Neural progenitor cell (in vitro differentiated cells): ENCODE data around the gene LRRC8E. TPM values are rescaled to one million over a fixed set of nuclear protein-coding genes. Genes with fewer than 3 reads are reported as not detected.

Experiments used
- DNase-seq: peaks from one replicate; pipeline ENCODE4 v3.0.0-alpha.2; 2016; ENCODE audit warnings: low spot score
- H2AFZ ChIP-seq: fragments of 200-600 bp; sonication (generic); replicated peaks from 2 replicates; pipeline ENCODE4 v1.6.1; 2016; ENCODE audit warnings: antibody characterized with exemption
- H3F3A ChIP-seq: fragments of 200-600 bp; sonication (generic); 2 replicates; pipeline ENCODE4 v1.6.1; 2016; ENCODE audit warnings: antibody characterized with exemption, low read depth
- H3K27ac ChIP-seq: fragments of 200-600 bp; sonication (generic); 2 replicates; pipeline ENCODE4 v1.5.1; 2016; ENCODE audit warnings: mild to moderate bottlenecking
- H3K27me3 ChIP-seq: fragments of 200-600 bp; sonication (generic); 2 replicates; pipeline ENCODE4 v1.6.1; 2016; ENCODE audit warnings: mild to moderate bottlenecking, moderate library complexity
- H3K36me3 ChIP-seq: fragments of 200-600 bp; sonication (generic); 2 replicates; pipeline ENCODE4 v1.5.1; 2016
- H3K4me1 ChIP-seq: fragments of 200-600 bp; sonication (generic); 2 replicates; pipeline ENCODE4 v1.6.1; 2016; ENCODE audit warnings: mixed run types
- H3K4me2 ChIP-seq: fragments of 200-600 bp; sonication (generic); 2 replicates; pipeline ENCODE4 v1.6.1; 2016
- H3K4me3 ChIP-seq: fragments of 200-600 bp; sonication (generic); 2 replicates; pipeline ENCODE4 v1.5.1; 2016
- H3K79me2 ChIP-seq: fragments of 200-600 bp; sonication (generic); 2 replicates; pipeline ENCODE4 v1.6.1; 2016; ENCODE audit warnings: low read depth
- H3K9ac ChIP-seq: fragments of 200-600 bp; sonication (generic); 2 replicates; pipeline ENCODE4 v1.6.1; 2016
- H3K9me3 ChIP-seq: fragments of 200-600 bp; sonication (generic); 2 replicates; pipeline ENCODE4 v1.5.1; 2016; ENCODE audit warnings: low read depth
- H4K20me1 ChIP-seq: fragments of 200-600 bp; sonication (generic); 2 replicates; pipeline ENCODE4 v1.6.1; 2016; ENCODE audit warnings: low read depth
- H3K27ac Mint-ChIP-seq: 3 replicates; pipeline ENCODE4 v1.8.0; 2021; ENCODE audit warnings: mixed read lengths
- H3K27me3 Mint-ChIP-seq: 2 replicates; pipeline ENCODE4 v1.8.0; 2022; ENCODE audit warnings: low read depth, mild to moderate bottlenecking, inconsistent platforms, moderate library complexity, mixed read lengths; ENCODE audit not compliant: insufficient read depth
- H3K36me3 Mint-ChIP-seq: 3 replicates; pipeline ENCODE4 v1.8.0; 2021; ENCODE audit warnings: mixed read lengths
- H3K4me1 Mint-ChIP-seq: 3 replicates; pipeline ENCODE4 v1.8.0; 2021; ENCODE audit warnings: mixed read lengths
- H3K4me3 Mint-ChIP-seq: 3 replicates; pipeline ENCODE4 v1.8.0; 2021; ENCODE audit warnings: mild to moderate bottlenecking, moderate library complexity, mixed read lengths
- H3K9me3 Mint-ChIP-seq: 3 replicates; pipeline ENCODE4 v1.8.0; 2020; ENCODE audit warnings: mixed read lengths
- CTCF ChIP-seq: fragments of 200-600 bp; sonication (generic); IDR thresholded peaks from 2 replicates; pipeline ENCODE4 v1.5.1; 2017; ENCODE audit warnings: antibody characterized with exemption, mild to moderate bottlenecking
- EZH2 ChIP-seq: fragments of 200-600 bp; sonication (generic); IDR thresholded peaks from 2 replicates; pipeline ENCODE4 v1.6.1; 2017; ENCODE audit warnings: antibody characterized with exemption, mild to moderate bottlenecking, moderate library complexity
- EZH2phosphoT487 ChIP-seq: fragments of 200-600 bp; sonication (generic); IDR thresholded peaks from 2 replicates; pipeline ENCODE4 v1.6.1; 2017; ENCODE audit warnings: antibody characterized with exemption
- total RNA-seq: library from RNA; depleted of rRNA; stranded (reverse); fragments of >200 nt; gene quantifications from 2 replicates; pipeline ENCODE4 v1.2.3, GENCODE V29; 2015; ENCODE audit warnings: low replicate concordance

Gene LRRC8E
- total RNA-seq, 1 donor from 2014 or later = 1.2 TPM

GRCh38 chr19:7852851-7853769 lies 35.2 kb upstream of the LRRC8E start:
- Mint-ChIP-seq H3K4me1 (peaks cover 10% of the 10 kb centered on the region), H3K27me3 (peaks cover 13% of the 10 kb centered on the region), H3K36me3 (no peaks in the 10 kb centered on the region), H3K27ac (no peak overlapping the region), H3K4me3 (no peak overlapping the region), H3K9me3 (no peaks in the 10 kb centered on the region)
- peaks cover 45% of the 10 kb centered on the region for H3K27me3 ChIP-seq
- no peaks in the 10 kb centered on the region for H3K4me1 ChIP-seq
- peak; percentile 91 for DNase-seq
- peaks cover 3% of the 10 kb centered on the region for H3F3A ChIP-seq
- TF ChIP-seq CTCF (peak; percentile 87), EZH2 (no peak)
- H2AFZ ChIP-seq = no peak overlapping the region
- H3K4me3 ChIP-seq = no peak overlapping the region
- no peaks in the 10 kb centered on the region for H3K79me2 ChIP-seq
- H3K36me3 ChIP-seq = no peaks in the 10 kb centered on the region
- no peak overlapping the region for H3K27ac ChIP-seq
- H3K9me3 ChIP-seq = no peaks in the 10 kb centered on the region
- no peak overlapping the region for H3K9ac ChIP-seq
- H4K20me1 ChIP-seq = peaks cover 14% of the 10 kb centered on the region
- peak overlapping the region; percentile 53 for H3K4me2 ChIP-seq

DNA sequence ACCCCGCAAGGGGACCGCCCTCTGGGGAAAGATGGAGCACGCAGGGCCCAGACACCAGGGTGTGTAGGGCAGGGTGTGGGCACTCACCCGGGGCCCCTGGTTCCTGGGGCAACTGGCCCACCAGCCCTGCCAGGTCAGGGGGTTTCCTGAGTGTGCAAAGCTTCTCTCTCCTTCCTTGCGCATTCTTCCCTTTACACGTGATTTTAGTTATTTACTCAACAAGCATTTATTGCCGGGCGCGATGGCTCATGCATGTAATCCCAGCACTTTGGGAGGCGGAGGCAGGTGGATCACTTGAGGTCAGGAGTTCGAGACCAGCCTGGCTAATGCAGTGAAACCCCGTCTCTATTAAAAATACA lies 34.6 kb upstream of the LRRC8E start:
- H3K27ac Mint-ChIP-seq = no peak overlapping the region
- peaks cover 45% of the 10 kb centered on the region for H3K27me3 ChIP-seq
- peaks cover 8% of the 10 kb centered on the region for H3F3A ChIP-seq
- TF ChIP-seq CTCF (no peak), EZH2 (no peak), EZH2phosphoT487 (no peak)
- H3K27me3 Mint-ChIP-seq = peaks cover 13% of the 10 kb centered on the region
- no peak overlapping the region for H3K4me3 ChIP-seq
- peaks cover 6% of the 10 kb centered on the region for H3K4me1 ChIP-seq
- H3K9me3 ChIP-seq = no peaks in the 10 kb centered on the region
- peaks cover 14% of the 10 kb centered on the region for H4K20me1 ChIP-seq
- no peak overlapping the region for H3K4me3 Mint-ChIP-seq
- peaks cover 13% of the 10 kb centered on the region for H3K4me1 Mint-ChIP-seq
- H3K36me3 ChIP-seq = no peaks in the 10 kb centered on the region
- H2AFZ ChIP-seq = no peak overlapping the region
- no peaks in the 10 kb centered on the region for H3K9me3 Mint-ChIP-seq
- DNase-seq = no peak
- no peaks in the 10 kb centered on the region for H3K79me2 ChIP-seq
- H3K9ac ChIP-seq = no peak overlapping the region
- no peaks in the 10 kb centered on the region for H3K36me3 Mint-ChIP-seq
- H3K4me2 ChIP-seq = peak overlapping the region; percentile 53
- H3K27ac ChIP-seq = no peak overlapping the region

DNA sequence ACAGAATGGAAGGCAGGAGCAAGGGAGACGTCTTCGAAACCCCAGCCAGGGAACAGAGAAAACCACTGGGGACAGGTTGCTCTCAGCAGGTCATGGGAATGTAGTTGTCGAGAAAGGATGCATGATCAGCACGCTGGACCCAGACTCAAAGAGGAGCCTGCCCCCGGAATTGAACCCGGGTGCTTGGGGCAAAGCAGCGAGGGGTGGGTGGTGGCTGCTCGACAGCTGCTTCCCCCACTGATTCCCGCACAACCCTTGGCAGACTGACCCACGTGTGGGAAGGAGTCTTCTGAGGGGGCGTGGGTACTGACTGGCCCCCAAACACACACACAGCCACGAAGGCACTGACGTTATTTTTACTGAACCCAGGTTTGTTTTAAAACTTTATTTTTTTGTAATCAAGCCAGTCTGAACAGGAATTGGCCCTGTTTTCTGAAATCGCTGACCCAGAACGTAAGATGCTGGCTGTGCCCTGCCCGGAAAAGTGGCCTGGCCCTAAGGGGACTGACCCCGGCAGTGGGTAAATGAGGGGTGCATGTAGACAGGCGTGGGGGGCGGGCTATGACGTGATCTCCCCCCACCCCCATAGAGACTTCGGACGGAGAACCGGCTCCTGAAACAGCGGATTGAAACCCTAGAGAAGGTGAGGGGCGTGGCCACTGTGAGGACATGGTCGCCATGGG lies 32.7 kb upstream of the LRRC8E start:
- Mint-ChIP-seq H3K27me3 (peaks cover 15% of the 10 kb centered on the region), H3K36me3 (no peaks in the 10 kb centered on the region), H3K4me1 (peaks cover 13% of the 10 kb centered on the region), H3K27ac (no peak overlapping the region), H3K9me3 (no peaks in the 10 kb centered on the region), H3K4me3 (no peak overlapping the region)
- Histone ChIP-seq H3F3A (peaks cover 9% of the 10 kb centered on the region), H3K36me3 (no peaks in the 10 kb centered on the region), H3K4me3 (no peak overlapping the region), H3K9ac (no peak overlapping the region), H3K79me2 (no peaks in the 10 kb centered on the region), H3K27ac (no peak overlapping the region), H2AFZ (no peak overlapping the region), H3K4me2 (no peak overlapping the region), H4K20me1 (peaks cover 18% of the 10 kb centered on the region), H3K27me3 (peaks cover 59% of the 10 kb centered on the region), H3K9me3 (no peaks in the 10 kb centered on the region), H3K4me1 (peaks cover 6% of the 10 kb centered on the region)
- TF ChIP-seq EZH2 (no peak), EZH2phosphoT487 (no peak), CTCF (no peak)
- DNase-seq = no peak
